ENCODE results near the gene NLRC5. TPM values are rescaled to one million over a fixed set of nuclear protein-coding genes. Genes with fewer than 3 reads are reported as not detected.

The NLRC5 gene
- total RNA-seq, 1 experiment from 2014 or later = 2.4 TPM

DNA sequence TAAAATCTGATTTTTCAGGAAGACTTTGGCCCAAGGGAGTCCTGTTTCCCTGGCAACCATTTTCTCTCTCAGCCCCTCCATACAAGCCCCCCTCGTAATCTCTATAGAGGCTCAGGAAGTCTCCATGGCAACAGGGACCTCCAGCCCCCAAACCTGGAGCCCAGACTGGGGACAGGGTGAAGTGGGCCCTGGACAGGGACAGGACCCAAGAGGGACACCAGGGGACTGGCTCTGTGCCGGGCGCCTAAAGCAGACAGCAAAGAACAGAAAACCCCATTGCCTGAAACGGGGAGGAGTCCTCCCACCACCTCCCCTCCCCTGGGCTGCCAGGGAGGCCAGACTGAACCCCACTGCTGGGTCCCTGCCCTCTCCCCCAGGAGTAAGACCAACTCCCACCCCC is 143.7 kb downstream of the NLRC5 start:
- H3K27ac ChIP-seq (ENCODE audit: insufficient read length, low read depth, low read length) = no peak overlapping the region
- no peak overlapping the region for H2BK20ac ChIP-seq (ENCODE audit: low read depth, low read length, poor library complexity, severe bottlenecking)
- no peak overlapping the region for H3K56ac ChIP-seq (ENCODE audit: insufficient read length, low read depth, low read length)
- H2BK120ac ChIP-seq (ENCODE audit: low read depth, low read length, poor library complexity, severe bottlenecking) = no peak overlapping the region
- H4K5ac ChIP-seq (ENCODE audit: insufficient read length, low read depth, low read length) = no peak overlapping the region
- H2BK15ac ChIP-seq (ENCODE audit: low read depth, low read length) = no peak overlapping the region
- no peak overlapping the region for H3T11ph ChIP-seq (ENCODE audit: low read length)
- no peaks in the 10 kb centered on the region for H3K27me3 ChIP-seq (ENCODE audit: insufficient read depth, low read length)
- no peak overlapping the region for H3K9ac ChIP-seq (ENCODE audit: extremely low read depth, insufficient read length, low read length)
- no peaks in the 10 kb centered on the region for H3K27me3 Mint-ChIP-seq (ENCODE audit: low read depth)
- DNase-seq = no peak
- no peaks in the 10 kb centered on the region for H3K79me1 ChIP-seq (ENCODE audit: insufficient read depth, low read depth, low read length, poor library complexity, severe bottlenecking)
- no peaks in the 10 kb centered on the region for H3K36me3 Mint-ChIP-seq (ENCODE audit: insufficient read depth in 1 of 3, low read depth in 3 of 3)
- no peak overlapping the region for H2AFZ ChIP-seq (ENCODE audit: low read length)
- WGBS (ENCODE audit: extremely low coverage, insufficient read length, low lambda C conversion rate) = no CpG with 5 or more reads among the region's 4 CpGs
- no peaks in the 10 kb centered on the region for H3K9me3 ChIP-seq (ENCODE audit: control insufficient read depth, low read depth, low read length)
- no peak overlapping the region for H3K23ac ChIP-seq (ENCODE audit: insufficient read length, low read depth, low read length)
- peaks cover 7 to 23% of the 10 kb centered on the region in 2 experiments for H3K4me1 Mint-ChIP-seq
- no peak overlapping the region for H3K27ac Mint-ChIP-seq
- no peak overlapping the region for H3K14ac ChIP-seq (ENCODE audit: insufficient read depth, low read length)
- H3K4me3 Mint-ChIP-seq = no peak overlapping the region
- H3K4me1 ChIP-seq (ENCODE audit: insufficient read depth, low read length) = no peaks in the 10 kb centered on the region
- H3K79me2 ChIP-seq (ENCODE audit: insufficient read depth, low read length) = no peaks in the 10 kb centered on the region
- H2BK12ac ChIP-seq (ENCODE audit: insufficient read length, low read depth, low read length) = no peak overlapping the region
- H3K23me2 ChIP-seq (ENCODE audit: insufficient read length, low read depth, low read length, poor library complexity, severe bottlenecking) = no peaks in the 10 kb centered on the region
- no peaks in the 10 kb centered on the region for H3K9me3 Mint-ChIP-seq
- H3K18ac ChIP-seq (ENCODE audit: insufficient read length, low read depth, low read length) = no peak overlapping the region
- H4K20me1 ChIP-seq (ENCODE audit: control insufficient read depth, insufficient read depth, insufficient read length) = no peaks in the 10 kb centered on the region
- no peak overlapping the region for H3K4me2 ChIP-seq (ENCODE audit: insufficient read depth, insufficient read length, low read length)
- no peak overlapping the region for H2AK5ac ChIP-seq (ENCODE audit: insufficient read length, low read length)
- H3K4ac ChIP-seq (ENCODE audit: low read depth, low read length) = no peak overlapping the region
- H2BK5ac ChIP-seq (ENCODE audit: insufficient read length, low read length) = no peak overlapping the region
- TF ChIP-seq, protein P1, sequence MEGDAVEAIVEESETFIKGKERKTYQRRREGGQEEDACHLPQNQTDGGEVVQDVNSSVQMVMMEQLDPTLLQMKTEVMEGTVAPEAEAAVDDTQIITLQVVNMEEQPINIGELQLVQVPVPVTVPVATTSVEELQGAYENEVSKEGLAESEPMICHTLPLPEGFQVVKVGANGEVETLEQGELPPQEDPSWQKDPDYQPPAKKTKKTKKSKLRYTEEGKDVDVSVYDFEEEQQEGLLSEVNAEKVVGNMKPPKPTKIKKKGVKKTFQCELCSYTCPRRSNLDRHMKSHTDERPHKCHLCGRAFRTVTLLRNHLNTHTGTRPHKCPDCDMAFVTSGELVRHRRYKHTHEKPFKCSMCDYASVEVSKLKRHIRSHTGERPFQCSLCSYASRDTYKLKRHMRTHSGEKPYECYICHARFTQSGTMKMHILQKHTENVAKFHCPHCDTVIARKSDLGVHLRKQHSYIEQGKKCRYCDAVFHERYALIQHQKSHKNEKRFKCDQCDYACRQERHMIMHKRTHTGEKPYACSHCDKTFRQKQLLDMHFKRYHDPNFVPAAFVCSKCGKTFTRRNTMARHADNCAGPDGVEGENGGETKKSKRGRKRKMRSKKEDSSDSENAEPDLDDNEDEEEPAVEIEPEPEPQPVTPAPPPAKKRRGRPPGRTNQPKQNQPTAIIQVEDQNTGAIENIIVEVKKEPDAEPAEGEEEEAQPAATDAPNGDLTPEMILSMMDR (conservative IDR thresholded peaks at IDR 0.05) = no peak
- H4K91ac ChIP-seq (ENCODE audit: insufficient read length, low read depth, low read length) = no peak overlapping the region
- H4K8ac ChIP-seq (replicated peaks; ENCODE audit: insufficient read length, low read depth, low read length) = no peak overlapping the region

Other genes starting within 250 kb of the NLRC5 start
- not detected in 2 replicates for gene SLC12A3, start 124.3 kb upstream of the NLRC5 start, total RNA-seq (2021)
- gene HERPUD1, start 57.4 kb upstream of the NLRC5 start, total RNA-seq (2021) = 28.9 and 30.8 TPM in 2 replicates
- gene CETP, start 27.6 kb upstream of the NLRC5 start, total RNA-seq (2021) = not detected in 2 replicates
- 8.0 and 8.1 TPM in 2 replicates for gene CPNE2, start 103.0 kb downstream of the NLRC5 start, total RNA-seq (2021)
- gene PSME3IP1, start 196.5 kb downstream of the NLRC5 start, total RNA-seq (2021) = 102 and 103 TPM in 2 replicates
- 34.4 and 36.1 TPM in 2 replicates for gene RSPRY1, start 196.8 kb downstream of the NLRC5 start, total RNA-seq (2021)

Measured in H9 (cell line).